ENCODE measurements around the gene MARCKS.

MARCKS gene

GRCh38 chr6:113825781-113826180 is 31.4 kb upstream of the MARCKS start:
- no peaks in the 10 kb centered on the region; the same call in 1 of the 2 replicates for H3K9me3 ChIP-seq (ENCODE audit: control insufficient read depth, insufficient read depth, low read length)
- WGBS (ENCODE audit: insufficient coverage, insufficient read length): no CpG with 5 or more reads among the region's 5 CpGs
- no peaks in the 10 kb centered on the region for H3K27me3 ChIP-seq (ENCODE audit: control insufficient read depth, insufficient read depth, low read length)
- no peaks in the 10 kb centered on the region for H3K4me1 ChIP-seq (ENCODE audit: control insufficient read depth, insufficient read depth, low read length)
- no peak overlapping the region for H3K27ac ChIP-seq (ENCODE audit: low read length)
- no peak for DNase-seq (ENCODE audit: low read depth, low spot score)
- H3K4me3 ChIP-seq (ENCODE audit: low read length): no peak overlapping the region
- no peaks in the 10 kb centered on the region for H3K36me3 ChIP-seq (ENCODE audit: control insufficient read depth, insufficient read depth, low read length)

DNA sequence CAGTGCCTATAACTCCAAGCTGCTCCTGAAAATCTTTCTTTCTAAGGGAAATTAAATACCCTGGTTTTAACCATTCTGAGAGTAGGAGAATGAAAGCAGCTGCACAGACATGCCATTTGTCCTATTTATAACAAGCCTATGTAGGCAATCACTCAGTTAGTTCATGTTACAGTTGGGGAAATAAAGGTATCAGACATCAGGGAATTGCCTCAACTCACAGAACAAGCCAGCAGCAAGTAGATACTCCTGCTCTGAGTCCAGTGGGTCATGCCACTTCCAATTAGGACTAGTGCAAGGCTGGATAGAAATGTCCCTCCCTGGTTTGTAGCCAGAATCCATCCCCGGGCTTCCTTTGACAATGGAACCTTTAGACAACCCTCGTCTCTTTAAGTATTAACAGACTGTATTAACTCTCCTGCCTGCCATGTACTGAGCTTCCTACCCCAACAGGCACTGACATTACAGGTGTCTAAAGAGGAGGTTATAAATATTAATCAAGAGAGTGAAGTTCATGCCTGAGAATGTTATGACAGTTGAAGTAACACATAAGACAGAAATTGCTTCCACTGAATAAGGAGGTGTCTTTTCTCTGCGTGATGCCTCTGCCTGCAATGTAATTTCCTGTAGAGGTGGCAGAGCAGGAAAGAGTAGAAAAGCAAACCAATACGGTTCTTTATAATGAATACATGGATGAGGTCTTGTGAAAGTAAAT is 28.0 kb upstream of the MARCKS start:
- no peaks in the 10 kb centered on the region for H3K36me3 ChIP-seq (ENCODE audit: control insufficient read depth, insufficient read depth, low read length)
- H3K27me3 ChIP-seq (ENCODE audit: control insufficient read depth, insufficient read depth, low read length): no peaks in the 10 kb centered on the region
- H3K9me3 ChIP-seq (ENCODE audit: control insufficient read depth, insufficient read depth, low read length): no peaks in the 10 kb centered on the region; the same call in 1 of the 2 replicates
- no peak overlapping the region for H3K4me3 ChIP-seq (ENCODE audit: low read length)
- H3K27ac ChIP-seq (ENCODE audit: low read length): no peak overlapping the region
- no CpG with 5 or more reads among the region's 4 CpGs for WGBS (ENCODE audit: insufficient coverage, insufficient read length)
- no peak for DNase-seq (ENCODE audit: low read depth, low spot score)
- no peaks in the 10 kb centered on the region for H3K4me1 ChIP-seq (ENCODE audit: control insufficient read depth, insufficient read depth, low read length)

GRCh38 chr6:113829696-113830045 is 27.5 kb upstream of the MARCKS start:
- H3K27me3 ChIP-seq (ENCODE audit: control insufficient read depth, insufficient read depth, low read length): no peaks in the 10 kb centered on the region
- no peaks in the 10 kb centered on the region for H3K4me1 ChIP-seq (ENCODE audit: control insufficient read depth, insufficient read depth, low read length)
- H3K27ac ChIP-seq (ENCODE audit: low read length): no peak overlapping the region
- no peaks in the 10 kb centered on the region; the same call in 1 of the 2 replicates for H3K9me3 ChIP-seq (ENCODE audit: control insufficient read depth, insufficient read depth, low read length)
- H3K36me3 ChIP-seq (ENCODE audit: control insufficient read depth, insufficient read depth, low read length): no peaks in the 10 kb centered on the region
- WGBS (ENCODE audit: insufficient coverage, insufficient read length): no CpG with 5 or more reads among the region's 1 CpG
- DNase-seq (ENCODE audit: low read depth, low spot score): no peak
- no peak overlapping the region for H3K4me3 ChIP-seq (ENCODE audit: low read length)

DNA sequence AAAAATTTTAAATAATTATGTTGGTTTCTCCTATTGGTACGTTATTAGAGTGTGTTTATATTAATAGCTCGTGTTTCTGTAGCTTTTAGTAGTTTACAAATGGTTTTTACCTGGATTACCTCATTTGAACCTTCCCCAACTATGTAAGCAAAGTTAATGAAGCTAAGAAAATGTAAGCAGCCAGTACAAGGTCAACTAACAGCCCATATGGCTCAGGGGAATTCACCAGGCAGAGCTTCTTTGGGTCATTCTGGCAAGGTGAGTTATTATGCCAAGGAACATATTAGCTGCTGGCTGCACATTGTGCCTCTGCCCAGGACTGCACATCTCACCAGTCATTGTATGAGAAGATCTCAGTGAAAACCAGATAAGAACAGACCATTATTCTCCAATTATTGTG is 27.0 kb upstream of the MARCKS start:
- H3K4me3 ChIP-seq (ENCODE audit: low read length): no peak overlapping the region
- no peak for DNase-seq (ENCODE audit: low read depth, low spot score)
- WGBS (ENCODE audit: insufficient coverage, insufficient read length): 100% methylated on average over 2 of the region's 2 CpGs
- no peak overlapping the region for H3K27ac ChIP-seq (ENCODE audit: low read length)
- H3K9me3 ChIP-seq (ENCODE audit: control insufficient read depth, insufficient read depth, low read length): no peaks in the 10 kb centered on the region
- no peaks in the 10 kb centered on the region for H3K27me3 ChIP-seq (ENCODE audit: control insufficient read depth, insufficient read depth, low read length)
- no peaks in the 10 kb centered on the region for H3K36me3 ChIP-seq (ENCODE audit: control insufficient read depth, insufficient read depth, low read length)
- H3K4me1 ChIP-seq (ENCODE audit: control insufficient read depth, insufficient read depth, low read length): no peaks in the 10 kb centered on the region

DNA sequence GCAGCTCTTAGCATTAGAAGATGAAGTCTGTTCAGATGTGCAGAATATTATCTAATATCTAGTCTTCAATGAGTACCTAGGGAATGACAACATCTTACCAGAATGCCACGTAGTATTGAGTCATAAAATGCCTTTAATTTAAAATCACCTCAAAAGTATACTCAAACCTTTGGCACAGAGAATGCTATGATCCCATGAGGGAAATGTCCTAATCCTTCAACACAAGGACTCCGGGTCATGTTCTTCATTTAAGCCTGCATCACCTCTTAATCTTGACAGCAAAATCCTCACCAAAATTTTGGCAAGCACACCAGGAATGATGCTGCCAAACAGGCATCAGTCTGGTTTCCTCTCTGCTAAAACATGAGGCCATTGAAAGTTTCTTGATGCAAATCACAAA is 23.6 kb upstream of the MARCKS start:
- Histone ChIP-seq H3K27ac (ENCODE audit: low read length) (no peak overlapping the region), H3K36me3 (ENCODE audit: control insufficient read depth, insufficient read depth, low read length) (no peaks in the 10 kb centered on the region), H3K9me3 (ENCODE audit: control insufficient read depth, insufficient read depth, low read length) (no peaks in the 10 kb centered on the region), H3K4me1 (ENCODE audit: control insufficient read depth, insufficient read depth, low read length) (no peaks in the 10 kb centered on the region), H3K4me3 (ENCODE audit: low read length) (no peak overlapping the region), H3K27me3 (ENCODE audit: control insufficient read depth, insufficient read depth, low read length) (no peaks in the 10 kb centered on the region)
- no CpG with 5 or more reads among the region's 2 CpGs for WGBS (ENCODE audit: insufficient coverage, insufficient read length)
- no peak for DNase-seq (ENCODE audit: low read depth, low spot score)

- DNase-seq (ENCODE audit: low read depth, low spot score): no peak
- H3K27me3 ChIP-seq (ENCODE audit: control insufficient read depth, insufficient read depth, low read length): no peaks in the 10 kb centered on the region
- H3K27ac ChIP-seq (ENCODE audit: low read length): no peak overlapping the region
- H3K4me3 ChIP-seq (ENCODE audit: low read length): no peak overlapping the region
- no peaks in the 10 kb centered on the region for H3K36me3 ChIP-seq (ENCODE audit: control insufficient read depth, insufficient read depth, low read length)
- no peaks in the 10 kb centered on the region for H3K9me3 ChIP-seq (ENCODE audit: control insufficient read depth, insufficient read depth, low read length)
- WGBS (ENCODE audit: insufficient coverage, insufficient read length): no CpG with 5 or more reads among the region's 2 CpGs
- H3K4me1 ChIP-seq (ENCODE audit: control insufficient read depth, insufficient read depth, low read length): no peaks in the 10 kb centered on the region
These were observed 20.0 kb upstream of the MARCKS start for GRCh38 chr6:113837170-113837569.

DNA sequence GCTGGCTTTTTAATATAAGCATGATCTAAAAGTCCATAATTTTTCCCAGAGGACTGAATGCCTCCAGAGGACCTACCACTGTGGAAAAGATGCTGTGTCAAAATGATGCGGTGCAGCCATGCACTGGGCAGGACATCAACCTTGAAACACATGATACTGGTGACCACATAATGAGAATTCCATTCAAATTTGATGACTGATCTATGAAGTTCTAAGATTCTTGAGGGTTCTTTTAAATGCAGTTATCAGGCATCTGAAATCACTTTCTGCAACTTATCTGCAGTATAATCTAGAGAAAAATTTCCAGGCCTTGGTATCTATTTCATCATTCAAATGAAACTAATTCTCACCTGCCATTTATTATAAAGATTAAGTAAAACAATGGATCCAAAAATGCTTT is 15.0 kb upstream of the MARCKS start:
- DNase-seq (ENCODE audit: low read depth, low spot score): no peak
- Histone ChIP-seq H3K9me3 (ENCODE audit: control insufficient read depth, insufficient read depth, low read length) (no peaks in the 10 kb centered on the region), H3K4me3 (ENCODE audit: low read length) (no peak overlapping the region), H3K4me1 (ENCODE audit: control insufficient read depth, insufficient read depth, low read length) (no peaks in the 10 kb centered on the region), H3K27me3 (ENCODE audit: control insufficient read depth, insufficient read depth, low read length) (no peaks in the 10 kb centered on the region), H3K27ac (ENCODE audit: low read length) (no peak overlapping the region), H3K36me3 (ENCODE audit: control insufficient read depth, insufficient read depth, low read length) (no peaks in the 10 kb centered on the region)
- no CpG with 5 or more reads among the region's 1 CpG for WGBS (ENCODE audit: insufficient coverage, insufficient read length)

DNA sequence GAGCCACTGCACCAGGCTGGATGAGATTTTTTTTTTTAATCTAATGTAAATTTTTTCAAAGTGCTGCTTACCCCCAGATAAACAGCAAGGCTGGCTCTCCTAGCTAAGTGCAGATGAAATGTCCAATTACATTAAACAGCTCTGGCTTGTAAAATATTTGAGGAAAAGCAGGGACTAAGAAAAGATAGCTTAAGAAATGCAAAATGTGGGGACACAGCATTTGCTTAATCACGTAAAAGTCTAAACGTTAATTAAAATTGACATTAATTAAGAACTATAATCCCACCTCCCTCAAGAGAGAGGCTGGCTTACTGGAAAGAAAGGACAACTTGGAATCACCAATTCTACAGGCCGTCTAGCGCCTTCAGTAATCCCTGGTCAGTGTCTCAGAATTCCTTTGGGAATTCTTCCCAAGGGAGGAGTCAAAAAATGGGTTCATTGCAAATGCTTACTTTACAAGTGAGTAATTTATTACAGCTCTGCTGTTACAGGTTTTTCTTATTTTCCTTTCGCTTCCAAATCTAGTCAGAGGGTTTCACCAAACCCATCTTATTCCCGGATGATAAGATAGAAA is 13.6 kb upstream of the MARCKS start:
- Histone ChIP-seq H3K27me3 (ENCODE audit: control insufficient read depth, insufficient read depth, low read length) (no peaks in the 10 kb centered on the region), H3K4me1 (ENCODE audit: control insufficient read depth, insufficient read depth, low read length) (no peaks in the 10 kb centered on the region), H3K27ac (ENCODE audit: low read length) (no peak overlapping the region), H3K36me3 (ENCODE audit: control insufficient read depth, insufficient read depth, low read length) (no peaks in the 10 kb centered on the region), H3K9me3 (ENCODE audit: control insufficient read depth, insufficient read depth, low read length) (no peaks in the 10 kb centered on the region), H3K4me3 (ENCODE audit: low read length) (no peak overlapping the region)
- no peak for DNase-seq (ENCODE audit: low read depth, low spot score)
- no CpG with 5 or more reads among the region's 6 CpGs for WGBS (ENCODE audit: insufficient coverage, insufficient read length)

DNA sequence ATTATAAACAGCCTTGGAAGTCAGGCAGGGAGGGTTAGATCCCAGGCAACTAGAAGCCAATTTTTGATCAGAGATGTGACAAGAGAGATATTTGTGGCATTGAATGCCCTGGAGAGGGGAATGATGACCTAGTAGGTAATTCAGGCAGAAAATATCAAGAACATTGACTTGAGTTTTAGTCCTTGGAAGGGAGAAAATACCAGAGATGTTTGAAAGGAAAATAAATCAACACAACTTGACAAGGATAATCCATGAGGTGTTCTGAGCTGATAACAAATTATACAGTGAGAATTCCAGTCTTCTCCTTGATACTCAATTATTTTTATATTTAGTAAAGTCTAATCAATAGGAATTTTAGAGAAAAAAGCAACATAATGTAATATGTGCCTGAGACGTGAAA is 10.6 kb upstream of the MARCKS start:
- 100% methylated on average over 1 of the region's 1 CpG for WGBS (ENCODE audit: insufficient coverage, insufficient read length)
- no peaks in the 10 kb centered on the region for H3K4me1 ChIP-seq (ENCODE audit: control insufficient read depth, insufficient read depth, low read length)
- no peaks in the 10 kb centered on the region for H3K36me3 ChIP-seq (ENCODE audit: control insufficient read depth, insufficient read depth, low read length)
- H3K27me3 ChIP-seq (ENCODE audit: control insufficient read depth, insufficient read depth, low read length): no peaks in the 10 kb centered on the region
- no peak overlapping the region for H3K4me3 ChIP-seq (ENCODE audit: low read length)
- DNase-seq (ENCODE audit: low read depth, low spot score): no peak
- no peaks in the 10 kb centered on the region for H3K9me3 ChIP-seq (ENCODE audit: control insufficient read depth, insufficient read depth, low read length)
- no peak overlapping the region for H3K27ac ChIP-seq (ENCODE audit: low read length)

DNA sequence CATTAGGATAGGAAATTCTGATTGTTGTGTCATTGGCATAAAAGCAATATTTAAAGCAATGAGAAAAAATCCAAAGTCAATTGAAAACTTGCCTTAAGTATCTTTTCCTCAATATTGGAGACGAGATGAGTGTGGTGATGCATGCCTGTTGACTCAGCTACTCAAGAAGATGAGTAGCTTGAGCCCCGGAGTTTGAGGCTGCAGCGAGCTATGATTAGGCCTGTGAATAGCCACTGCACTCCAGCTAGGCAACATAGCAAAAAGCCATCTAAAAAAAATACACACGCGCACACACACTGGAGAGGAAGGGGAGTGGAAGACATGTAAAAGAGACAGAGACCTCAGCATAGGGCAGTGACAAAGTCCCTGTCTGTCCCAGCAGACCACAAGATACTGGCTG is 9.7 kb upstream of the MARCKS start:
- H3K9me3 ChIP-seq (ENCODE audit: control insufficient read depth, insufficient read depth, low read length): no peaks in the 10 kb centered on the region
- no peaks in the 10 kb centered on the region for H3K36me3 ChIP-seq (ENCODE audit: control insufficient read depth, insufficient read depth, low read length)
- DNase-seq (ENCODE audit: low read depth, low spot score): no peak
- H3K27me3 ChIP-seq (ENCODE audit: control insufficient read depth, insufficient read depth, low read length): no peaks in the 10 kb centered on the region
- H3K4me3 ChIP-seq (ENCODE audit: low read length): no peak overlapping the region
- H3K27ac ChIP-seq (ENCODE audit: low read length): no peak overlapping the region
- H3K4me1 ChIP-seq (ENCODE audit: control insufficient read depth, insufficient read depth, low read length): no peaks in the 10 kb centered on the region
- WGBS (ENCODE audit: insufficient coverage, insufficient read length): no CpG with 5 or more reads among the region's 5 CpGs

DNA sequence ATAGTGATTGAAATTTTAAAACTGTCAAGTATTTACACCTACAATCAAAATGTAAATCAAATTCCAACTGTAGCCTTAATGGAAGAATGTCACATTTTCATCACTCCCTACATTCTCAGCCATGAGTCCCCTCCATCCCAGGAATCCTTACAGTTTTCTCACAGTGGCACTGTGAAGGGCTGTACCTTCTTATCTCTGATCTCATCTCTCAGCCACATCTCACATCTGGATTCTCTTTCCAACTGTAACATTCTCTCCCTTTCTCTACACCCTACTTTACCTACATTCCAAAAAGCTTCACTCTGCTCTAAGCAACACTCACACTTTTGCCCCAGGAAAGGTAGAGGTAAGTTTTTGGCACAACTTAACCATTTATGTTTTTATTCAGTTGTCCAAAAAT is 8.9 kb upstream of the MARCKS start:
- no peaks in the 10 kb centered on the region for H3K36me3 ChIP-seq (ENCODE audit: control insufficient read depth, insufficient read depth, low read length)
- H3K4me3 ChIP-seq (ENCODE audit: low read length): no peak overlapping the region
- H3K4me1 ChIP-seq (ENCODE audit: control insufficient read depth, insufficient read depth, low read length): no peaks in the 10 kb centered on the region
- no peak overlapping the region for H3K27ac ChIP-seq (ENCODE audit: low read length)
- no peaks in the 10 kb centered on the region for H3K9me3 ChIP-seq (ENCODE audit: control insufficient read depth, insufficient read depth, low read length)
- H3K27me3 ChIP-seq (ENCODE audit: control insufficient read depth, insufficient read depth, low read length): no peaks in the 10 kb centered on the region
- DNase-seq (ENCODE audit: low read depth, low spot score): no peak

Data from iPS DF 6.9 (cell line).